Calu3 (cell line): ENCODE results near the gene SERPINB8. TPM values are rescaled to one million over a fixed set of nuclear protein-coding genes. Genes with fewer than 3 reads are reported as not detected.

Source experiments
- BruUV-seq: library from RNA; stranded (reverse); fragments of 400-500 nt; replicated peaks from 2 replicates; lab custom pipeline; 2021; lab: Mats Ljungman, UMichigan
- CTCF ChIA-PET: fragments of 300-600 bp; sonication (Branson Sonifier 250); formaldehyde crosslinking; loops from one replicate; lab custom pipeline; 2022; ENCODE audit warnings: antibody characterized with exemption; lab: Charles Lee
- DNase-seq: peaks from one replicate; pipeline ENCODE4 v3.0.0; 2022
- H3K27ac Mint-ChIP-seq: one replicate; pipeline ENCODE4 v1.8.0; 2022; ENCODE audit warnings: mixed read lengths; ENCODE audit not compliant: unreplicated experiment
- H3K27me3 Mint-ChIP-seq: one replicate; pipeline ENCODE4 v1.8.0; 2022; ENCODE audit warnings: mixed read lengths; ENCODE audit not compliant: unreplicated experiment
- H3K36me3 Mint-ChIP-seq: one replicate; pipeline ENCODE4 v1.8.0; 2022; ENCODE audit warnings: mild to moderate bottlenecking, moderate library complexity, mixed read lengths; ENCODE audit not compliant: insufficient read depth, unreplicated experiment
- H3K4me1 Mint-ChIP-seq: one replicate; pipeline ENCODE4 v1.8.0; 2022; ENCODE audit warnings: mild to moderate bottlenecking, low read depth, mixed read lengths; ENCODE audit not compliant: unreplicated experiment
- H3K4me3 Mint-ChIP-seq: one replicate; pipeline ENCODE4 v1.8.0; 2022; ENCODE audit warnings: mild to moderate bottlenecking, low read depth, moderate library complexity, mixed read lengths; ENCODE audit not compliant: unreplicated experiment
- H3K9me3 Mint-ChIP-seq: one replicate; pipeline ENCODE4 v1.8.0; 2022; ENCODE audit warnings: low read depth, mixed read lengths; ENCODE audit not compliant: unreplicated experiment
- intact Hi-C: fragments of 100-400 bp; cut with micrococcal nuclease; formaldehyde crosslinking; loops from one replicate; pipeline ENCODE4 v1.10.0; 2022; ENCODE audit not compliant: unreplicated experiment
- total RNA-seq: library from RNA; stranded (reverse); gene quantifications from 2 replicates; pipeline ENCODE4 v1.2.3, GENCODE V29; 2022
- TF ChIP-seq, protein P1 (sequence below): fragments of 200-600 bp; IDR thresholded peaks from one replicate; pipeline ENCODE4 v1.8.0; 2022; ENCODE audit warnings: antibody characterized with exemption; ENCODE audit not compliant: unreplicated experiment

The SERPINB8 gene
- total RNA-seq, 1 experiment from 2014 or later: 30.9 TPM

GRCh38 chr18:63947051-63947790, 22.7 kb upstream of the SERPINB8 start:
- Mint-ChIP-seq H3K36me3 (peaks cover 12% of the 10 kb centered on the region), H3K27me3 (no peaks in the 10 kb centered on the region), H3K4me3 (no peak overlapping the region), H3K9me3 (peaks cover 5% of the 10 kb centered on the region), H3K27ac (no peak overlapping the region), H3K4me1 (peaks cover 24% of the 10 kb centered on the region)
- intact Hi-C loops: no loop called here
- no peak for DNase-seq
- CTCF ChIA-PET: no interaction called here
- TF ChIP-seq, protein P1, sequence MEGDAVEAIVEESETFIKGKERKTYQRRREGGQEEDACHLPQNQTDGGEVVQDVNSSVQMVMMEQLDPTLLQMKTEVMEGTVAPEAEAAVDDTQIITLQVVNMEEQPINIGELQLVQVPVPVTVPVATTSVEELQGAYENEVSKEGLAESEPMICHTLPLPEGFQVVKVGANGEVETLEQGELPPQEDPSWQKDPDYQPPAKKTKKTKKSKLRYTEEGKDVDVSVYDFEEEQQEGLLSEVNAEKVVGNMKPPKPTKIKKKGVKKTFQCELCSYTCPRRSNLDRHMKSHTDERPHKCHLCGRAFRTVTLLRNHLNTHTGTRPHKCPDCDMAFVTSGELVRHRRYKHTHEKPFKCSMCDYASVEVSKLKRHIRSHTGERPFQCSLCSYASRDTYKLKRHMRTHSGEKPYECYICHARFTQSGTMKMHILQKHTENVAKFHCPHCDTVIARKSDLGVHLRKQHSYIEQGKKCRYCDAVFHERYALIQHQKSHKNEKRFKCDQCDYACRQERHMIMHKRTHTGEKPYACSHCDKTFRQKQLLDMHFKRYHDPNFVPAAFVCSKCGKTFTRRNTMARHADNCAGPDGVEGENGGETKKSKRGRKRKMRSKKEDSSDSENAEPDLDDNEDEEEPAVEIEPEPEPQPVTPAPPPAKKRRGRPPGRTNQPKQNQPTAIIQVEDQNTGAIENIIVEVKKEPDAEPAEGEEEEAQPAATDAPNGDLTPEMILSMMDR: no peak
- BruUV-seq: no TSS peak

DNA sequence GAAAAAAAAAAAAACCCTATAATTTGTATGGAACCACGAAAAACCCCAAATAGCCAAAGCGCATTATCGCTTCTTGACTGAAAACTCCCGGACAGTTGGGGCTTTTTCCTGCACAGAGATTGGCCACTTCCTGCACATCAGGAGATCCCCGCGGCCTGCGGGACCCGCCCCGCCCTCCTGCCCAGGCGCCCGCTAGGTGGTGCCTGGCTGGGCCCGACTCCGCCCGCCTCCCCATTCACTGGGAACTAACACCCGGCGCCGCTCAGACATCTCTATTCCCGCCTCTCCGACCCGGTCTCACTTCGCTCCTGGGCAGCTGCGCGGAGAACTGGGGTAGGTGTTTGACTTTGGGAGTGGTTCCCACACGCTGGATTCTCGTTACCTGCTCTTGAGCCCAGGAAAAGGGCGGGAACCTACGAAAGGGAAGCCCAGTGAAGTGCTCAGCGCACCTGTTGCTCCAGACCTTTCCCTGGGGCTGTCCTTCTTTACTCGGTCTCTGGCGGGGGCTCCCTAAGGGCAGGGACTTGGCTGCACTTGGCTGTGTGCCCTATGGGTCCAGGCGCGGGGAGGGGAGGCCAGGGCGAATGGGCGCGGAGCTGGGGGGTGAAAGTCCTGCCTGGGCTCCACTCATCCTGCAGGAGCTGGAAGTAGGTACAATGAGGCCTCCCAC, 20.7 kb upstream of the SERPINB8 start, which contains the start of gene HMSD:
HMSD (plus strand) TSS at position 234 of the 670 bp plus-strand sequence. CDS start 4,155 bp downstream, outside the sequence.
- TF ChIP-seq, protein P1: peak; percentile 55
- peak within 1 kb of the TSS; percentile 100 for H3K4me3 Mint-ChIP-seq
- intact Hi-C loops: loop anchor here (2.0 kb wide), 1 partner anchor 66 kb away; no protein-coding TSS in a partner anchor
- DNase-seq: peak; percentile 91
- peaks cover 24% of the 10 kb centered on the region for H3K4me1 Mint-ChIP-seq
- CTCF ChIA-PET: interaction anchor here (1.0 kb wide), 1 partner anchor 21 kb away, joined by 3 read pairs; no protein-coding TSS in a partner anchor
- H3K27me3 Mint-ChIP-seq: no peaks in the 10 kb centered on the region
- peaks cover 12% of the 10 kb centered on the region for H3K36me3 Mint-ChIP-seq
- peaks cover 2% of the 10 kb centered on the region for H3K9me3 Mint-ChIP-seq
- BruUV-seq: TSS peak; percentile 82
- peak within 1 kb of the TSS; percentile 95 for H3K27ac Mint-ChIP-seq

GRCh38 chr18:63951302-63951705, 18.6 kb upstream of the SERPINB8 start:
- no peak overlapping the region for H3K27ac Mint-ChIP-seq
- TF ChIP-seq, protein P1: peak; percentile 29
- no peaks in the 10 kb centered on the region for H3K27me3 Mint-ChIP-seq
- H3K9me3 Mint-ChIP-seq: peaks cover 2% of the 10 kb centered on the region
- CTCF ChIA-PET: interaction anchor here (1.0 kb wide), 1 partner anchor 15 kb away, joined by 4 read pairs; no protein-coding TSS in a partner anchor
- peaks cover 24% of the 10 kb centered on the region for H3K4me1 Mint-ChIP-seq
- intact Hi-C loops: no loop called here
- BruUV-seq: no TSS peak
- no peak for DNase-seq
- H3K36me3 Mint-ChIP-seq: peaks cover 12% of the 10 kb centered on the region
- no peak overlapping the region for H3K4me3 Mint-ChIP-seq

- CTCF ChIA-PET: no interaction called here
- TF ChIP-seq, protein P1: no peak
Observed at GRCh38 chr18:63953811-63954210, 16.1 kb upstream of the SERPINB8 start.

More at GRCh38 chr18:63953811-63954210, 16.1 kb upstream of the SERPINB8 start:
- Mint-ChIP-seq H3K36me3 (peaks cover 12% of the 10 kb centered on the region), H3K27ac (no peak overlapping the region), H3K4me1 (peaks cover 16% of the 10 kb centered on the region), H3K27me3 (no peaks in the 10 kb centered on the region), H3K4me3 (no peak overlapping the region), H3K9me3 (peaks cover 2% of the 10 kb centered on the region)
- no peak for DNase-seq
- BruUV-seq: no TSS peak
- intact Hi-C loops: no loop called here
